Loucy (cell line): ENCODE measurements around the gene HOXA3.
A peak's percentile ranks its signal among the peaks of the same experiment; 100 is the strongest.

ENCODE experiments used
- H2AFZ ChIP-seq: fragments of 200-600 bp; sonication (generic); 2 replicates; pipeline ENCODE4 v1.6.0; 2016; ENCODE audit warnings: antibody characterized with exemption, mild to moderate bottlenecking, low read length, moderate library complexity
- H3F3A ChIP-seq: fragments of 200-600 bp; 2 replicates; pipeline ENCODE4 v1.6.0; 2016; ENCODE audit warnings: antibody characterized with exemption, low read depth, mild to moderate bottlenecking
- H3K27me3 ChIP-seq: fragments of 200-600 bp; sonication (generic); 2 replicates; pipeline ENCODE4 v1.6.1; 2014; ENCODE audit warnings: low read length, mild to moderate bottlenecking; ENCODE audit not compliant: insufficient read depth, poor library complexity, severe bottlenecking
- H3K36me3 ChIP-seq: fragments of 200-600 bp; sonication (generic); 2 replicates; pipeline ENCODE4 v1.6.1; 2016; ENCODE audit warnings: low read length; ENCODE audit not compliant: insufficient read depth
- H3K4me1 ChIP-seq: fragments of 200-600 bp; sonication (generic); 2 replicates; pipeline ENCODE4 v1.5.1; 2014; ENCODE audit warnings: low read length, mild to moderate bottlenecking; ENCODE audit not compliant: insufficient read depth, poor library complexity, severe bottlenecking
- H3K4me2 ChIP-seq: fragments of 200-600 bp; sonication (generic); 2 replicates; pipeline ENCODE4 v1.6.0; 2014; ENCODE audit warnings: antibody characterized with exemption, low read length, low read depth, mild to moderate bottlenecking; ENCODE audit not compliant: poor library complexity, severe bottlenecking
- H3K4me3 ChIP-seq: fragments of 200-600 bp; sonication (generic); 2 replicates; pipeline ENCODE4 v1.5.1; 2014; ENCODE audit warnings: low read length, mild to moderate bottlenecking, mixed read lengths; ENCODE audit not compliant: poor library complexity, severe bottlenecking
- H3K79me2 ChIP-seq: fragments of 200-600 bp; sonication (generic); 2 replicates; pipeline ENCODE4 v1.6.1; 2014; ENCODE audit warnings: low read length; ENCODE audit not compliant: insufficient read depth
- H3K9ac ChIP-seq: fragments of 200-600 bp; sonication (generic); 2 replicates; pipeline ENCODE4 v1.6.0; 2014; ENCODE audit warnings: mild to moderate bottlenecking, low read depth, low read length, moderate library complexity; ENCODE audit not compliant: poor library complexity, severe bottlenecking
- H3K9me2 ChIP-seq: fragments of 200-600 bp; sonication (generic); replicated peaks from 2 replicates; pipeline ENCODE4 v1.6.1; 2016; ENCODE audit warnings: low read depth, low read length, mixed read lengths
- H3K9me3 ChIP-seq: fragments of 200-600 bp; sonication (generic); 2 replicates; pipeline ENCODE4 v1.6.1; 2014; ENCODE audit warnings: mild to moderate bottlenecking, antibody characterized with exemption, low read length, low read depth; ENCODE audit not compliant: insufficient read depth
- H4K20me1 ChIP-seq: fragments of 200-600 bp; sonication (generic); 2 replicates; pipeline ENCODE4 v1.6.0; 2014; ENCODE audit warnings: antibody characterized with exemption, low read length, mild to moderate bottlenecking; ENCODE audit not compliant: insufficient read depth, poor library complexity, severe bottlenecking
- EZH2phosphoT487 ChIP-seq: fragments of 200-600 bp; IDR thresholded peaks from 2 replicates; pipeline ENCODE4 v1.6.1; 2018; ENCODE audit warnings: antibody characterized with exemption, mild to moderate bottlenecking, moderate library complexity, borderline replicate concordance
- TF ChIP-seq, protein P1 (sequence below): fragments of 200-600 bp; sonication (generic); conservative IDR thresholded peaks from 2 replicates; pipeline ENCODE4 v1.5.1; 2014; ENCODE audit warnings: mild to moderate bottlenecking, antibody characterized with exemption, low read length

The HOXA3 gene

DNA sequence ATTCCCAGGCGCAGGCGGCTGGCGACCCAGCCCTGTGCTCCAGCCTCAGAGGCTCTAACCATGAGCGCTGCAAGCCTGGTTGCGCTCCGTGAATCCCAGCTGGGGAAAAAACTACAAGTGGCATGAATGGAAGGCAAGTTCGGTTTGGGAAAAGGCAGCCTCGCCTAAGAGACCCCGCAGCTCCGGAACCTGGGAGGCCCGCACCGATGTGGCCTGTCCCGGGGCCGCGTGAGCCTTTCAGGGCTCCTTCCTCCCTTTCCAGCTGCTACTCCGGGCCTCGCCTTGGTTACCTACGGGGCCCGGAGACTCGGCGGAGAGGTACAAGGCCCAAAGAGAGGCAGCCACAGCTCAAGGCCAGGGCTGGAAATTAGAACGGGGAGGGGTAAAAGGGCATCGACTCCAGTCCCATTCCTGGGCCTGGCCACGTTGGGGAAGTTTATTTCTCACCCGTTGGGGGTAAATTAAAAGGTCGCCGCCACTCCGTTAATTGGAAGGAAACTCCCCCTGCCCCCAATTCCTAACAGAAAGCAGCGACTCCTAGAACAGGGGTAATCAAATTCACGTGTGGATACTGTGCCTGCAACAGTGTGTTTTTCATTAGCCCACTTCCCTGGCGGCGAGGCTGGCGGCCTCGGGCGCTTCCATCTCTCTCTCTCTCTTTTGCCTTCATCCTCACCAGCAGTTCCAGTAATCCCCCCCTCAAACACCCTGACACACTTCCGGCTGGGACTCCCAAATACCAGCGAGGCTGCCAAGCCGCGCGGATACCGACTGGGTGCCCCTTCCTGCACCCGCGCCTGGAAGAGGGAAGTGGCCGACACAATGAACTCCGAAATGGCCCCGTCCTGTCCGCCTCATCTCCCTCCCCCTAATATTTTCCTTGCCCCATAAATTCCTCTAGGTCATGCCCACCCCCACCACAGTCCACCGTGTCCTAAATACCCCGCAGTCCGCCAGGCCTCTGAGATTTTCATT, 14.4 kb upstream of the HOXA3 start:
- Histone ChIP-seq H3K79me2 (peaks cover 96% of the 10 kb centered on the region), H3K9me3 (no peaks in the 10 kb centered on the region), H3K4me2 (peak overlapping the region; percentile 98), H3K9me2 (no peaks in the 10 kb centered on the region), H3K9ac (peak overlapping the region; percentile 99), H3F3A (peaks cover 16% of the 10 kb centered on the region; the same call in 1 of the 2 replicates), H3K36me3 (peaks cover 62% of the 10 kb centered on the region), H4K20me1 (peaks cover 72% of the 10 kb centered on the region), H3K4me3 (peak overlapping the region; percentile 94), H3K27me3 (peaks cover 80% of the 10 kb centered on the region), H2AFZ (no peak overlapping the region), H3K4me1 (peaks cover 10% of the 10 kb centered on the region)
- no peak for TF ChIP-seq EZH2phosphoT487
- TF ChIP-seq, protein P1, sequence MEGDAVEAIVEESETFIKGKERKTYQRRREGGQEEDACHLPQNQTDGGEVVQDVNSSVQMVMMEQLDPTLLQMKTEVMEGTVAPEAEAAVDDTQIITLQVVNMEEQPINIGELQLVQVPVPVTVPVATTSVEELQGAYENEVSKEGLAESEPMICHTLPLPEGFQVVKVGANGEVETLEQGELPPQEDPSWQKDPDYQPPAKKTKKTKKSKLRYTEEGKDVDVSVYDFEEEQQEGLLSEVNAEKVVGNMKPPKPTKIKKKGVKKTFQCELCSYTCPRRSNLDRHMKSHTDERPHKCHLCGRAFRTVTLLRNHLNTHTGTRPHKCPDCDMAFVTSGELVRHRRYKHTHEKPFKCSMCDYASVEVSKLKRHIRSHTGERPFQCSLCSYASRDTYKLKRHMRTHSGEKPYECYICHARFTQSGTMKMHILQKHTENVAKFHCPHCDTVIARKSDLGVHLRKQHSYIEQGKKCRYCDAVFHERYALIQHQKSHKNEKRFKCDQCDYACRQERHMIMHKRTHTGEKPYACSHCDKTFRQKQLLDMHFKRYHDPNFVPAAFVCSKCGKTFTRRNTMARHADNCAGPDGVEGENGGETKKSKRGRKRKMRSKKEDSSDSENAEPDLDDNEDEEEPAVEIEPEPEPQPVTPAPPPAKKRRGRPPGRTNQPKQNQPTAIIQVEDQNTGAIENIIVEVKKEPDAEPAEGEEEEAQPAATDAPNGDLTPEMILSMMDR: no peak

DNA sequence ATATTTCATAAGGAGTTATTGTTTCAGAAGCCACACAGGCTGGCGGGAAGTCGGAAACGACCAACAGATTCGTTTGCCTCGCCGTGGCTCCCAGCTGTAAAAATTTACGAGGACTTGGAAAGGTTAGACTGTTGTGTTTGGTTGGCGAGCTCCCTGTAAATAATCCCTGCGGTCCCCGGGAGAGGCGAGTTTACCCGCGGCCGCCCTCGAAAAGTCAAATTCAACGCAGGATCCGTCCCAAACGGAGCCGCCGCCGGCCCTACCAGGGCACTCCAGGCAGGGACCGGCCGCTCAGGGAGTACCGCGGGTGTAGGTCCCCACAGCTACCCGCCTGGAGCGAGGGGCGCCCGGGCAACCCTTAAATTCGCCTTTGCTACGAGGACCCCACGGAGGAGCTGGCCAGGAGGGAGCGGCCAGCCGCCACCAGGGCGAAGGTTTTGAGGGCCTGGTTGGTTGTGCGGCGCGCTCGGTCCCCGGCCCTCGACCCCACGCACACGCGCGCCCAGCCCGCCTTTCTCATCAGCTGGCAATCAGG, 13.7 kb upstream of the HOXA3 start:
- H3K36me3 ChIP-seq: peaks cover 54% of the 10 kb centered on the region
- H3K9me3 ChIP-seq: no peaks in the 10 kb centered on the region
- peaks cover 73% of the 10 kb centered on the region for H3K27me3 ChIP-seq
- no peak overlapping the region for H2AFZ ChIP-seq
- H3F3A ChIP-seq: peaks cover 17% of the 10 kb centered on the region; the same call in 1 of the 2 replicates
- peak overlapping the region; percentile 94 for H3K4me3 ChIP-seq
- peaks cover 10% of the 10 kb centered on the region for H3K4me1 ChIP-seq
- peaks cover 66% of the 10 kb centered on the region for H4K20me1 ChIP-seq
- TF ChIP-seq, protein P1: no peak
- no peak for TF ChIP-seq EZH2phosphoT487
- peak overlapping the region; percentile 99 for H3K9ac ChIP-seq
- H3K79me2 ChIP-seq: peaks cover 96% of the 10 kb centered on the region
- peak overlapping the region; percentile 98 for H3K4me2 ChIP-seq
- H3K9me2 ChIP-seq: no peaks in the 10 kb centered on the region

DNA sequence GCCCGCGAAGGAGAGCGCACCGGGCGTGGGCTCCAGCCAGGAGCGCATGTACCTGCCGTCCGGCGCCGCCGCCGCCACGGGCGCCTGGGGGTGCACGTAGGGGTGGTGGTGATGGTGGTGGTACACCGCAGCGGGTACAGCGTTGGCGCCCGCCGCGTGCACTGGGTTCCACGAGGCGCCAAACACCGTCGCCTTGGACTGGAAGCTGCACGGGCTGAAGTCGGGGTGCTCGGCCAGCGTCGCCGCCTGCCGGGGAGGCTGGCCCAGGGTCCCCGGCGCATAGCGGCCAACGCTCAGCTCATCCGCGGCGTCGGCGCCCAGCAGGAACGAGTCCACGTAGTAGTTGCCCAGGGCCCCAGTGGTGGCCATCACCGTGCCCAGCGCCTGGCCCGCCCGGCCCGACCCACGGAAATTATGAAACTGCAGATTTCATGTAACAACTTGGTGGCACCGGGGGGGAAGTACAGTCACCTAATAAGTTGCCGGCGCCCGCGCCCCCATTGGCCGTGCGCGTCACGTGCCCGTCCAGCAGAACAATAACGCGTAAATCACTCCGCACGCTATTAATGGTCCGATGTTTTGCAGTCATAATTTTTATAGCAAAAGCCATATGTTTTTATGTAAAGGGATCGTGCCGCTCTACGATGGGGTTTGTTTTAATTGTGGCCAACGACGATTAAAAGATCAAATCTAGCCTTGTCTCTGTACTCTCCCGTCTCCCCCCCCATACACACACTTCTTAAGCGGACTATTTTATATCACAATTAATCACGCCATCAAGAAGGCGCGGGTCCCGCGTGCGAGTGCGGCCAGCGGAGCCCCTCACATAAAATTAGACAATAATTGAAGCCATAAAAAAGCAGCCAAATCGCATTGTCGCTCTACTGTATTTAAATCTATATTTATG, 13.0 kb upstream of the HOXA3 start, which contains the start of gene HOXA9:
Gene HOXA9 (minus strand): TSS at position 449 of the 907 bp plus-strand sequence. CDS start 80 bp downstream, at position 369.
- H3K9ac ChIP-seq: peak within 1 kb of the TSS; percentile 99

More for the DNA sequence above, 13.0 kb upstream of the HOXA3 start, which contains the start of gene HOXA9:
- peaks cover 15% of the 10 kb centered on the region; the same call in 1 of the 2 replicates for H3F3A ChIP-seq
- peaks cover 59% of the 10 kb centered on the region for H4K20me1 ChIP-seq
- no peaks in the 10 kb centered on the region for H3K9me2 ChIP-seq
- peak within 1 kb of the TSS; percentile 94 for H3K4me3 ChIP-seq
- no peaks in the 10 kb centered on the region for H3K9me3 ChIP-seq
- H3K4me1 ChIP-seq: peaks cover 10% of the 10 kb centered on the region
- TF ChIP-seq, protein P1: no peak
- no peak; the same call in none of the 2 replicates for TF ChIP-seq EZH2phosphoT487
- peaks cover 94% of the 10 kb centered on the region for H3K79me2 ChIP-seq
- H3K36me3 ChIP-seq: peaks cover 47% of the 10 kb centered on the region
- peak within 1 kb of the TSS; percentile 98 for H3K4me2 ChIP-seq
- H2AFZ ChIP-seq: no peak within 1 kb of the TSS
- H3K27me3 ChIP-seq: peaks cover 66% of the 10 kb centered on the region
